Transverse colon (tissue), 4 donors: ENCODE results near the gene ZC3H7A. TPM values are rescaled to one million over a fixed set of nuclear protein-coding genes. Genes with fewer than 3 reads are reported as not detected.

ENCODE experiments used
- DNase-seq: peaks from one replicate; pipeline ENCODE4 v3.0.0-alpha.2; 2019
- H3K27ac ChIP-seq, 4 donors: fragments of 200-600 bp; sonication (generic); 2 replicates each; pipeline ENCODE4 v1.5.1; 2016 to 2018; ENCODE audit warnings: inconsistent platforms in 4 of 4
- H3K27me3 ChIP-seq: fragments of 200-600 bp; sonication (generic); 2 replicates; pipeline ENCODE4 v1.5.1; 2017; ENCODE audit warnings: inconsistent platforms
- H3K36me3 ChIP-seq, 4 donors: fragments of 200-600 bp; sonication (generic); 2 replicates each; pipeline ENCODE4 v1.5.1; 2017 to 2019; ENCODE audit warnings: inconsistent platforms in 4 of 4
- H3K4me1 ChIP-seq, 4 donors: fragments of 200-600 bp; sonication (generic); 2 replicates each; pipeline ENCODE4 v1.5.1; 2017 to 2020; ENCODE audit warnings: inconsistent platforms in 4 of 4
- H3K4me3 ChIP-seq, 4 donors: fragments of 200-600 bp; sonication (generic); 1 replicate in 1 of 4; 2 replicates in 3 of 4; pipeline versions ENCODE4 v1.5.1 to v1.6.1; 2017 to 2019; ENCODE audit warnings: inconsistent platforms in 4 of 4
- H3K9me3 ChIP-seq, 2 donors: fragments of 200-600 bp; sonication (generic); 2 replicates each; pipeline ENCODE4 v1.5.1; 2017 to 2019; ENCODE audit warnings: inconsistent platforms in 2 of 2
- EP300 ChIP-seq: sonication (generic); formaldehyde crosslinking; IDR thresholded peaks from one replicate; pipeline ENCODE4 v1.6.1; 2017; ENCODE audit warnings: antibody characterized with exemption, low read depth
- POLR2A ChIP-seq: fragments of 450-650 bp; IDR thresholded peaks from one replicate; pipeline ENCODE4 v1.6.1; 2016; ENCODE audit warnings: antibody characterized with exemption, mild to moderate bottlenecking, moderate library complexity
- POLR2AphosphoS5 ChIP-seq, 3 donors: sonication (generic); formaldehyde crosslinking; IDR thresholded peaks; one replicate each; pipeline ENCODE4 v1.6.1; 2016; ENCODE audit warnings: antibody characterized with exemption in 3 of 3
- WGBS, 2 donors: methylation state at CpG; one replicate each; pipeline ENCODE4 v1.1.5; 2018; ENCODE audit warnings: low coverage in 1 of 2; 5-methylcytosine and 5-hydroxymethylcytosine counted together
- in situ Hi-C, 4 donors: fragments of 200-750 bp; cut with MboI; loops; one replicate each; pipeline versions ENCODE4 v1.15.0 to v1.15.1; 2017; ENCODE audit warnings: low sequenced_read_pairs in 3 of 4, low pct_ligation_motif_present in 1 of 4, low pct_unique_long_range_greater_than_20kb in 1 of 4
- intact Hi-C: fragments of 100-400 bp; cut with DNase I; formaldehyde crosslinking; loops from one replicate; pipeline ENCODE4 v1.15.1; 2023; ENCODE audit warnings: low total_unique reads
- total RNA-seq, 4 donors: library from RNA; depleted of rRNA; stranded (reverse); fragments of >200 nt; gene quantifications; one replicate each; pipeline ENCODE4 v1.1.0, GENCODE V29; 2016
- TF ChIP-seq, protein P1 (sequence below), 5 experiments: fragments of 200-600 bp in 3 of 5; fragments of 450-650 bp in 2 of 5; sonication (generic) in 3 of 5; IDR thresholded peaks; 1 replicate in 2 of 5; 2 replicates in 3 of 5; pipeline ENCODE4 v1.5.1; 2016 to 2017; ENCODE audit warnings: antibody characterized with exemption in 5 of 5, inconsistent platforms in 3 of 5, mild to moderate bottlenecking in 2 of 5, moderate library complexity in 1 of 5

Gene ZC3H7A
- total RNA-seq, 4 donors from 2014 or later = 38.1 to 92.0 (median 63.3) TPM

GRCh38 chr16:11841026-11841425 lies 44.0 kb upstream of the ZC3H7A start:
- Histone ChIP-seq H3K27ac (no peak overlapping the region), H3K27me3 (no peaks in the 10 kb centered on the region), H3K36me3 (peaks cover 0 to 86% (median 42%) of the 10 kb centered on the region in 4 donors), H3K4me3 (no peak overlapping the region), H3K9me3 (no peaks in the 10 kb centered on the region), H3K4me1 (no peaks in the 10 kb centered on the region)
- in situ Hi-C loops = no loop called here
- 94 to 96% methylated on average over 4 to 7 of the region's 7 CpGs for WGBS, 2 donors
- intact Hi-C loops = no loop called here
- no peak for TF ChIP-seq POLR2A
- TF ChIP-seq EP300 = no peak
- TF ChIP-seq, protein P1, sequence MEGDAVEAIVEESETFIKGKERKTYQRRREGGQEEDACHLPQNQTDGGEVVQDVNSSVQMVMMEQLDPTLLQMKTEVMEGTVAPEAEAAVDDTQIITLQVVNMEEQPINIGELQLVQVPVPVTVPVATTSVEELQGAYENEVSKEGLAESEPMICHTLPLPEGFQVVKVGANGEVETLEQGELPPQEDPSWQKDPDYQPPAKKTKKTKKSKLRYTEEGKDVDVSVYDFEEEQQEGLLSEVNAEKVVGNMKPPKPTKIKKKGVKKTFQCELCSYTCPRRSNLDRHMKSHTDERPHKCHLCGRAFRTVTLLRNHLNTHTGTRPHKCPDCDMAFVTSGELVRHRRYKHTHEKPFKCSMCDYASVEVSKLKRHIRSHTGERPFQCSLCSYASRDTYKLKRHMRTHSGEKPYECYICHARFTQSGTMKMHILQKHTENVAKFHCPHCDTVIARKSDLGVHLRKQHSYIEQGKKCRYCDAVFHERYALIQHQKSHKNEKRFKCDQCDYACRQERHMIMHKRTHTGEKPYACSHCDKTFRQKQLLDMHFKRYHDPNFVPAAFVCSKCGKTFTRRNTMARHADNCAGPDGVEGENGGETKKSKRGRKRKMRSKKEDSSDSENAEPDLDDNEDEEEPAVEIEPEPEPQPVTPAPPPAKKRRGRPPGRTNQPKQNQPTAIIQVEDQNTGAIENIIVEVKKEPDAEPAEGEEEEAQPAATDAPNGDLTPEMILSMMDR (IDR thresholded peaks at IDR 0.05) = no peak
- no peak for TF ChIP-seq POLR2AphosphoS5 (IDR thresholded peaks at IDR 0.05)
- no peak for DNase-seq

DNA sequence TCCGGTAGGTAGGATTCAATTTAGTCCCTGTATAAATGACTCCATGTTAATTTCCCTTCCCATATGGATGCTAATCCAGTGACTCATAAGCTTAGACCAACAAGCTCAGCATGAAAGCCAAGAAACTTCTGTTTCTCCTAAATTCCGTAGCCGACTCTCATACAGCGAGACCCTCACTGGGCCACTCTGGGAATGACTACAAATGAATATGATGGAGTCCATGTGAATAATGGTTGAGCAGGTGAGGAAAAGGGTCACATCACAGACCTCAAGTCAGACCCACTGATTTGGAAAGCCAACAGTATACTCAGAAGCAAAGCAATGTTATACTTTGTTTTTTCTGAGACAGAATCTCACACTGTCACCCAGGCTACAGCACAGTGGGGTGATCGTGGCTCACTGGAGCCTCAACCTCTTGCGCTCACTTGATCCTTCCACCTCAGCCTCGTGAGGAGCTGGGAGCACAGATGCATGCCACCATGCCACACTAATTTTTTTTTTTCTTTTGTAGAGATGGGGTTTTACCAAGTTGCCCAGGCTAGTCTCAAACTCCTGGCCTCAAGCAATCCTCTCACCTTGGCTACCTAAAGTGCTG lies 39.7 kb upstream of the ZC3H7A start:
- in situ Hi-C loops = no loop called here
- no peak for DNase-seq
- Histone ChIP-seq H3K9me3 (no peaks in the 10 kb centered on the region), H3K4me3 (no peak overlapping the region), H3K4me1 (no peaks in the 10 kb centered on the region), H3K27me3 (no peaks in the 10 kb centered on the region), H3K36me3 (peaks cover 0 to 51% (median 25%) of the 10 kb centered on the region in 4 donors), H3K27ac (no peak overlapping the region)
- TF ChIP-seq POLR2A (no peak), POLR2AphosphoS5 (IDR thresholded peaks at IDR 0.05) (no peak), EP300 (no peak)
- TF ChIP-seq, protein P1 (IDR thresholded peaks at IDR 0.05) = no peak
- WGBS, 2 donors = 80 to 100% methylated on average over 6 to 7 of the region's 7 CpGs
- intact Hi-C loops = no loop called here

DNA sequence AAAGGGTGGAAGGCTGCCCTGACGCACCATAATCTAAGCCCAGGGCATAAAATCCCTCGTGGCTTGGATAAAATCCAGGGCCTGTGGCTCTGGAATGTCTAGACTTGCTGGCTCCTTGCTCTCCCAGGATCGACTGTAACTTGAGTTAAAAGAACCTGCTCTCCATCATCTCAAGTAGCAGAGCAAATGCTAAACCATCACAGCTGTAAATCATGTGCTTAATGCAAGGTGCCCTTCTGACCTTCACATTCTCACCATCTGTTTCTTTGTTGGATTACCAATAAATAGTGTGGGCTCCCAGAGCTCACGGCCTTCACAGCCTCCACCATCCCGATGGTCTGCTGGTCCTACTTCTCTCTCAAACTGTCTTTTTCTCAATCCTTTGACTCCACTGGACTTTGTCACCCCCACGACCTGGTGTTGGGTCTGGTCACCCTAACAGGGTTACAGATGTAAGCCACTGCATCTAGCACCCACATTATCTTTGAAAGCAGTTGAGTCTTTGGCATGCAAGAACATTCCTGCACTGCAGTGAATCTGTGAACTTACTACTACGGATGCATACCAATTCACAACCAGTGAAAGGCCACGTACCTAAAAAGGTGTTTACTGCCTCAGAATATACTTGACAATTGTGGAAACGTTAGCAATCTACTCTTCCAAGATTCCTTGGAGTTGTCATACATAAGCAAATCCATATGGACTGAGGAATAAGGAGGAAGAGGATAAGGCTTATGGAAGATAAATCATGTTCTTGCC lies 39.0 kb upstream of the ZC3H7A start:
- TF ChIP-seq EP300 (no peak), POLR2AphosphoS5 (IDR thresholded peaks at IDR 0.05) (no peak), POLR2A (no peak)
- TF ChIP-seq, protein P1 (IDR thresholded peaks at IDR 0.05) = no peak
- Histone ChIP-seq H3K27ac (no peak overlapping the region), H3K4me3 (no peak overlapping the region), H3K9me3 (no peaks in the 10 kb centered on the region), H3K36me3 (peaks cover 0 to 44% (median 22%) of the 10 kb centered on the region in 4 donors), H3K27me3 (no peaks in the 10 kb centered on the region), H3K4me1 (no peaks in the 10 kb centered on the region)
- no peak for DNase-seq
- in situ Hi-C loops (no loop called here), intact Hi-C loops (no loop called here)
- WGBS, 2 donors = 64 to 66% methylated on average over 3 to 9 of the region's 9 CpGs

DNA sequence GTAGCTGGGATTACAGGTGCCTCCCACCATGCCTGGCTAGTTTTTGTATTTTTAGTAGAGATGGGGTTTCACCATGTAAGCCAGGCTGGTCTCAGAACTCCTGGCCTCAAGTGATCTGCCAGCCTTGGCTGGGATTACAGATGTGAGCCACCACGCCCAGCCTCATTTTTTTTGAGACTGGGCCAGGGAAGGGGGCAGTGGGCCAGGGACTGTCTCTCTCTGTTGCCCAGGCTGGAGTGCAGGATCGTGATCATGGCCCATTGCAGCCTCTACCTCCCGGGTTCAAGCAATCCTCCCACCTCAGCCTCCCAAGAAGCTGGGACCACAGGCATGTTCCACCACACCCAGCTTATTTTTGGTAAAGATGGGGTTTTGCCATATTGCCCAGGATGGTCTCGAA lies 38.3 kb upstream of the ZC3H7A start:
- H3K36me3 ChIP-seq = peaks cover 0 to 36% (median 18%) of the 10 kb centered on the region in 4 donors
- H3K27me3 ChIP-seq = no peaks in the 10 kb centered on the region
- no peaks in the 10 kb centered on the region for H3K4me1 ChIP-seq
- TF ChIP-seq, protein P1 (IDR thresholded peaks at IDR 0.05) = no peak
- TF ChIP-seq EP300 = no peak
- no peak for TF ChIP-seq POLR2AphosphoS5 (IDR thresholded peaks at IDR 0.05)
- TF ChIP-seq POLR2A = no peak
- in situ Hi-C loops = no loop called here
- H3K27ac ChIP-seq = no peak overlapping the region
- intact Hi-C loops = no loop called here
- H3K9me3 ChIP-seq = no peaks in the 10 kb centered on the region
- no peak overlapping the region for H3K4me3 ChIP-seq
- no peak for DNase-seq
- WGBS, 2 donors = 85% methylated on average over 4 of the region's 4 CpGs; no CpG with 5 or more reads in 1 of the 2 donors
